GM12801 (cell line): ENCODE measurements around the gene ADAM8.

Experiments
- CTCF ChIP-seq: IDR thresholded peaks from one replicate; pipeline ENCODE4 v1.5.1; 2011; ENCODE audit warnings: control low read depth; ENCODE audit not compliant: insufficient read length; ENCODE audit errors: extremely low read depth

Gene ADAM8

GRCh38 chr10:133235265-133235855 is 41.3 kb downstream of the ADAM8 start:
- no peak for TF ChIP-seq CTCF

DNA sequence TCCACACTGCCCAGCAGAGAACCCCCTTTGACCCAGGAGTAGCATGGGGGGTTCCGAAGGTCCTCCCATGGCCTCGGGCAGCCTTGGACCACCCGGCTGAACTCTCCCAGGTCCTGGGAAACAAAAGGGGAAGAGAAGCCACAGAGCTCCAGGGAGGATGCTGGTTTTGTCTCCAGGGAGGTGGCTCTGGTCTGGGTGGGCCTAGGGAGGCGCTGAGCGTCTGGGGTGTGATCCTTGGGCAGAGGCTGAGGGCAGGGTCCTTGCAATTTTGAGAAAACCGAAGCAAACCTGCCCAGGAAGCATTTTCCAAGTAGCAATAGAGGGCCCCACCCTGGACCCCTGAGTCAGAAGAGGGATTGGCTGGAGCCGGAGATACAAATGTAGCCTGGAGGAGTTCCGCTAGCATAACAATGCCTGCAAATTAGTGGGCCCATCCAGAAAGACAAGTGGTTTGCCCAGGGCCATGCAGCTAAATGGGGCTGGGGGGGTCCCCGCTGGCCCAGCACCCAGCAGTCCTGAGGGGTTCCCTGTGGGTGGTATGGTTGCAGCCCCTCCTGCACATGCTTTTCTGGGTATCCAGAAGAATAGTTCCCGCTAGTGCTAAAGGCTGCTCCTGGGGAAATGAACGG is 44.6 kb downstream of the ADAM8 start:
- no peak for TF ChIP-seq CTCF

GRCh38 chr10:133231244-133231945 is 45.3 kb downstream of the ADAM8 start:
- no peak for TF ChIP-seq CTCF

GRCh38 chr10:133230387-133231195 is 46.1 kb downstream of the ADAM8 start:
- TF ChIP-seq CTCF, result no peak

GRCh38 chr10:133230044-133230361 is 46.7 kb downstream of the ADAM8 start, which contains the start of gene UTF1:
Gene UTF1 (plus strand): TSS chr10:133230217. CDS start chr10:133230289, 72 bp downstream.
- no peak for TF ChIP-seq CTCF

GRCh38 chr10:133229265-133230043 is 47.2 kb downstream of the ADAM8 start:
- TF ChIP-seq CTCF, result no peak

DNA sequence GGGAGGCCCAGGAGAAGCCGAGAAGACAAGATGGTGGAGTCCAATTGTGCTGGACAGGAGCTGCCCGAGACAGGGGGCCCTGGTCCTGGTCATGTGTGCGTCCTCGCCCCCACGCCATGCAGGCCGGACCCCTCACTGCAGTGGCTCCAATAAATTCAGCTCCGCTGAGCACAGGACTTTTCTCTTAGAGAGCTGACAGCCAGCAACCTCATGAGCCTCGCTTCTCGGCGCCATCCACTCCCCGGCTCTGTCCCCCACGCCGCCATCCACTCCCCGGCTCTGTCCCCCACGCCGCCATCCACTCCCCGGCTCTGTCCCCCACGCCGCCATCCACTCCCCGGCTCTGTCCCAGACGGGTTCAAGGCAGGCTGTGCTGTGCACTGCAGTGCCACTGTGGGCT is 49.4 kb downstream of the ADAM8 start:
- no peak for TF ChIP-seq CTCF
